Forelimb muscle (tissue), 1 donor: ENCODE measurements around the gene CLCC1. TPM values are rescaled to one million over a fixed set of nuclear protein-coding genes. Genes with fewer than 3 reads are reported as not detected.

Experiments used
- polyA plus RNA-seq: library from polyadenylated mRNA; unstranded; fragments of 120-200 nt; gene quantifications from one replicate; pipeline ENCODE4 v1.2.1, GENCODE V29; 2013; ENCODE audit not compliant: insufficient read length

CLCC1 gene
- polyA plus RNA-seq, 1 donor = 38.7 TPM

Other genes with a start within 250 kb of the CLCC1 start
- 33.3 TPM for gene STXBP3, start 216.8 kb downstream of the CLCC1 start, polyA plus RNA-seq
- 2.2 TPM for gene AKNAD1, start 106.4 kb downstream of the CLCC1 start, polyA plus RNA-seq
- gene GPSM2, start 86.5 kb downstream of the CLCC1 start, polyA plus RNA-seq = 45.9 TPM
- gene WDR47, start 78.6 kb upstream of the CLCC1 start, polyA plus RNA-seq = 13.0 TPM
- 37.8 TPM for gene TAF13, start 112.5 kb upstream of the CLCC1 start, polyA plus RNA-seq
- gene TMEM167B, start 127.3 kb upstream of the CLCC1 start, polyA plus RNA-seq = 37.6 TPM
- gene ELAPOR1, start 150.6 kb upstream of the CLCC1 start, polyA plus RNA-seq = 0.40 TPM